Stimulated activated CD4-positive, alpha-beta T cell treated with anti-CD3 and anti-CD28 coated beads, Interleukin-4, amount 100 ng/mL, for 48 hours (primary cell): ENCODE measurements around the gene PDLIM7.
A peak's percentile ranks its signal among the peaks of the same experiment; 100 is the strongest.

ENCODE experiments used
- DNase-seq, 2 donors: peaks; one replicate each; pipeline ENCODE4 v3.0.0-alpha.2; 2020; ENCODE audit warnings: low read depth in 2 of 2

PDLIM7 gene

GRCh38 chr5:177507596-177508220 lies 10.3 kb upstream of the PDLIM7 start:
- no peak for DNase-seq

DNA sequence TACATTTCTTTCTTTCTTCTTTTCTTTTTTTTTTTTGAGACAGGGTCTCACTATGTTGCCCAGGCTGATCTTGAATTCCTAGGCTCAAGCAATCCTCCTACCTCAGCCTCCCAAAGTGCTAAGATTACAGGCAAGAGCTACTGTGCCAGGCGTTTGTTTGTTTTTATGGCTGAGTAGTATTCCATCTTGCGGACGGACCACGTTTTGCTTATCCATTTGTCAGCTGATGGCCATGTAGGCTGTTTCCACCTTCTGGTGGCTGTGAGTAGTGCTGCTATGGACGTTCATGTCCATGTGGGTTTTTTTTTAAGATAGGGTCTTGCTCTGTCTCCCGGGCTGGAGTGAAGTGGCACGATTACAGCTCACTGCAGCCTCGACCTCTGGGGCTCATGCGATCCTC lies 9.8 kb upstream of the PDLIM7 start:
- DNase-seq = no peak

DNA sequence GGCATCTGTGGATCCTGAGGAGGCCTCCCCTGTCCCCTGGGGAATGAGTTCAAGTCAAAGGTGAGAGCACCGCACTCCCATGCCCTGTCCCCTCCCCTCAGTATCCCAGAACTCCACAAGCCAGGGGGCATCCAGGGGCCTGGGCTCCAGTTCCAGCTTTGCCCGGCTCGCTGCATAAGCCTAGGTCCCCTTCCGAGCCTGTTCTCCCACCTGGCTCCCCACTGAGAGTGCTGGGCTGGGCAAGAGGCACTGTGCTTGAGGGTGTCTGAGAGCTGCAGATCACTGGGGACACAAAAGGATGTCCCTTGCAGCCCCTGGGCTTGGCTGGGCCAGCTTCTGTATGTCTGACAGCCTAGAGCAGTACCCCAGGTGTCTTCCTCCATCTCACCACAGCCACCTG lies 7.7 kb upstream of the PDLIM7 start:
- no peak for DNase-seq

- no peak for DNase-seq
Observed at GRCh38 chr5:177504086-177505056, 7.0 kb upstream of the PDLIM7 start.

GRCh38 chr5:177503351-177504085 lies 6.1 kb upstream of the PDLIM7 start:
- DNase-seq = no peak

DNA sequence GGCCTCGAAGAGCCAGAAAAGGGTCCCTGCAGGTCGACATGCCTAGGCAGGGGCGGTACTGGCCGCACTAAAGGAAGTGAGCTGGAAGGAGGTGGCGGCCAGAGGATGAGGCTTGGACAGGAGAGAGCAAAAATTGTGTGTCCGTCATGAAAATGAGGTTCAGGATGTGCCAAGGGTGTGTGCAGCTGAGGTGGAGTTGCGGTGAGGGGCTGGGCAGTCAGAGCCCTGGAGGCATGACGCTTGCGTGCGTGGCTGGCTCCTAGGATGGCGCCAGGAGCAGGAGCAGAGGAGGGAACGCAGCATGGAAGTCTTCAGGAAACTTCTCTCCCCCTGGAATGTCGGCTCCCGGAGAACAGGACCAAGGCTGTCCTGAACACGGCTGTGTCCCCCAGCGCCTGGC lies 5.5 kb upstream of the PDLIM7 start:
- DNase-seq = no peak

DNA sequence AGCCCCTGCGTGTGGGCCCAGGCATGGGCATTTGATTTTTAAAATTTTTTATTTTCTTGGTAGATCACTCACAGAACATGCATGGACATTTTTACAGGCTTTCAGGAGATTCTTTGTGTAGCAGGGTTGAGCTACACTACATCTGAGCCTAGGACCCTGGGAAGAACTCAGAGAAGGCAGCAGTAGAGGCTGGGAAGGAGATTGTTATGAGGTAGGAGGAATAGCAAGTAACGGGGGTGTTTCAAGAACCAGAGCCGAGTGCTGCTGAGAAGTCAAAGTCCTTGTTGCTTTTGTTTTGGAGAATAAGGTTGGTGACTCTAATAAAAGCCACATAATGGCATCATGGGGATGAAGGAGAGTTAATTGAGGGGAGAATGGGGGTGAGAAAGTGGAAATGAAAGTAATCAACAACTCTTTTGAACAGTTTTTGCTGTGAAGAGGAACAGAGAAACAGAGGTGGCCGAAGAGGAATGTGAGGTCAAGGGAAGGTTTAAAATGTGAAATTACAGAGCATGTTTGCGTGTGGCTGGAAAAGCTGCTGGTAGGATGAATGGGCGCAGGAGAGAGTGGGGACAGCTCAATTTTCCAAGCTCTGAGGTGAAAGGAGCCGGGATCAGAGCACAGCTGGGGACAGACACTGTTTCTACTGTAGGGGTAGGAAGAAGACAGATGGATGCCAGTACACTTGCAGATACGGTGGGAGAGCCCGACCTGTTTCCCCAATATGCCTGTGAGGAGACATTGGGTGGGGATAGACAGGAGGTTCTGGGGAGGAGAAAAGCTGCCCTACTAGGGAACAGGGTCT lies 4.7 kb upstream of the PDLIM7 start:
- no peak for DNase-seq

DNA sequence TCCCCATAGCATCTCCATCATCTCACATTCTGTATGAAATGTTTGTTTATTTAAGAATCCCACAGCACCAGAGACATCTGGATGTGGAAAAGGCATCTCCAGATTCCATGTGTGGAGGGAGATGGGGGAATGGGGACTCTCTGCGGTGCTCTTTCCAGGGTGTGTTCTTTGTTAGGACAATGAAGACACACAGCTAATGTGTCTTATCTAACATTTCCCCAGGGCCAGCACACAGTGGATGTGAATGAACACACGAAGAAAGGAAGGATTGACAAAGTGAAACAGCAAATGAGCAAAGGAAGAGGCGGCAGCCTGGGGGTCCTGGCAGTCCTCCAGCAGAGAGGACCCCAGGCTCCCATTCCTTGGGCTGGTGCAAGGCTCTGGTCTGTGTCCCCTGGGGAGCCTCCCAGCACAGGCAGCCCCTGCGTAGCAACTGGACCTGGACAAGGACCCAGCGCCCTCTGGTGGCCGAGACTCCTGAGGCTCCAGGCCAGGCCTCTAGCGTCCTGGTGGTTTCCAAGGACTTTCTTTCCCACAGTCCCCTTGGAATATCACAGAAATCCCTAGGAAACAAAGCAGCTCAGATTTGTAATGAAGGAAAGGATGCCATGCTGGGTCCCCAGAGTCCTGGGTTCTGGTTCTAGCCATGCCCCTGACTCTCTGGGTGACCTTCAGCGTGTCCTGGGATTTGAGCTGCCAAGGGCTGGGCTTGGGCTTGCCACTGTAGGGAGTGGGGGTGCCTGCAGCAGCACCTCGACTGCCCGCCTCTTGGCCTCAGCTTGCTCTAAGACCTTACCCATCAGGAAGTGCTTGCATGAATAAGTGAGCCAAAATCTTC lies 3.5 kb upstream of the PDLIM7 start:
- DNase-seq = peak; percentile 80 to 89

- DNase-seq = no peak
Observed at GRCh38 chr5:177499842-177500241, 2.4 kb upstream of the PDLIM7 start.

- no peak for DNase-seq
Observed at GRCh38 chr5:177498013-177498787, 796 bp upstream of the PDLIM7 start.

DNA sequence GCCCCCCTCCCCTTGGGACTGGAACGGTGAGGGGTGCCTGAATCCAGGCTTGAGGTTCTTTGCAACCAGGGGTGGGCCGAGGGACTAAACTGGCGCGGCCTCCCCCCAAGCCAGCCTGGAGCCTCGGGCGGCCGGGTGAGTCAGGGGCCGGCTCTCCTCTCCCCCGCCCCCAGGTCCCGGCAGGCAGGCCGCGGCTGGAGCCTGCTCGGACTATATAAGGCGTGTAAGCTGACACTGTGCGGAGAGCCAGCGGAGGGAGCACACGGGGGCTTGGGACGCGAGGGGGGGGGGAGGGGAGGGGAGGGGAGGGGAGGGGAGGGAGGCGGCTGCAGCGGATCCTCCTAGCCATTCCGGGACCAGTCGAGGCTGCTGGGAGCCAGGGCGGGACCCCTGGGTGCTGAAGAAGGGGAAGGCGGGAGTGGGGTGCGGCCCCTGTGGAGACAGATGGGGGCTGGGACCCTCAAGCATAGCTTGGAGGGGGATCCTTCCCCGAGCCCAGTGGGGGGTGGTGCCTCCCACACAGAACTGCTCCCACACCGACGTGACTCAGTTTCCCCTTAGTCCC lies 595 bp downstream of the PDLIM7 start:
- no peak for DNase-seq

- DNase-seq = no peak
Observed at GRCh38 chr5:177496070-177496726, 1.2 kb downstream of the PDLIM7 start.

DNA sequence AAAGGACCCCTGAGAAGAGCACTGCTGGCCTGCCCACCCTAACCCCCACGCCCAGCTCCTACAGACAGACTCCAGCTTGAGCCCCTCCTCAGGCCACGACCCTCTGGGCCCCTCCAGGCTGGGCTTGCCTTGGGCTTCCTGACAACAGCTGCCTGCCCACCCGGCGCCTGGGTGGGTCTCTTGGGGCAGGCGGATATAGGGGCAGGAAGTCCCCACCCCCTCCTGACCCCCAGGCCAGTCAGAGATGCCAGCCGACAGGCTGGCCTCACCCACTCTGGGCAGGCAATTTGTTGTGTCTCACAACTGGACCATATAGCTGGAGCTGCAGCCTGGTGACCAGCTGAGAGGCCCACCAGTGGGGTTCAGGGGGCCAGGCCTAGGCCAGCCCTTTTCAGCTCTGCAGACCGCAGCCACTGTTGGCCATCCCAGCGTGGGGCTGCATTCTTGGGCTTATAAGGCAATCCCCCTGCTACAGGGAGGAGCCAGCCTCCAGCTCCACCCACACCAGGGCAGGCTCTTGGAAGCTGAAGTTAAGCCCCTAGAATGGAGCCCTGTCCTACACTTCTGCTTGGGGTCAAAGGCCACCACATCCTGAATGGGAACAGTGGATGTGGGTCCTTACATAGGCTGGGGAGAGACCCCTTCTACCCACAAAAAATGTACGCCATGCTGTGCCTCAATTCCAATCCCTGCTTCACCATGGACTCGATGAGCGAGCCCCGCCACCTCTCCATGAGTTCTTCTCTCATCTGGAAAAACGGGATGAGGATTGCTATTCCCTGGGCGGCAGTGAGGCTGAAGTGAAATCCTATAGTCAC lies 2.0 kb downstream of the PDLIM7 start:
- DNase-seq = no peak

GRCh38 chr5:177494346-177495195 lies 2.8 kb downstream of the PDLIM7 start:
- DNase-seq = no peak

- DNase-seq = no peak
Observed at GRCh38 chr5:177493795-177494345, 3.5 kb downstream of the PDLIM7 start.

GRCh38 chr5:177492841-177493240 lies 4.6 kb downstream of the PDLIM7 start:
- DNase-seq = no peak
